GM12892 (cell line): Measurements from ENCODE around the gene EPN3.

ENCODE experiments used
- DNase-seq: peaks from one replicate; pipeline ENCODE4 v3.0.0; 2011; ENCODE audit not compliant: insufficient read length
- FAIRE-seq: peaks from 2 replicates; lab custom pipeline; 2011; peaks lifted over from hg19 to GRCh38; lab: Jason Lieb, UNC
- POLR2A ChIP-seq: IDR thresholded peaks from 2 replicates; pipeline ENCODE4 v1.6.1; 2011; ENCODE audit warnings: low read depth, low read length, control low read depth
- POLR2AphosphoS5 ChIP-seq: IDR thresholded peaks from 2 replicates; pipeline ENCODE4 v1.6.1; 2011; ENCODE audit warnings: low read depth, low read length, control low read depth
- TAF1 ChIP-seq: IDR thresholded peaks from 2 replicates; pipeline ENCODE4 v1.6.1; 2011; ENCODE audit warnings: low read depth, mild to moderate bottlenecking, control low read depth, low read length, borderline replicate concordance

The EPN3 gene

DNA sequence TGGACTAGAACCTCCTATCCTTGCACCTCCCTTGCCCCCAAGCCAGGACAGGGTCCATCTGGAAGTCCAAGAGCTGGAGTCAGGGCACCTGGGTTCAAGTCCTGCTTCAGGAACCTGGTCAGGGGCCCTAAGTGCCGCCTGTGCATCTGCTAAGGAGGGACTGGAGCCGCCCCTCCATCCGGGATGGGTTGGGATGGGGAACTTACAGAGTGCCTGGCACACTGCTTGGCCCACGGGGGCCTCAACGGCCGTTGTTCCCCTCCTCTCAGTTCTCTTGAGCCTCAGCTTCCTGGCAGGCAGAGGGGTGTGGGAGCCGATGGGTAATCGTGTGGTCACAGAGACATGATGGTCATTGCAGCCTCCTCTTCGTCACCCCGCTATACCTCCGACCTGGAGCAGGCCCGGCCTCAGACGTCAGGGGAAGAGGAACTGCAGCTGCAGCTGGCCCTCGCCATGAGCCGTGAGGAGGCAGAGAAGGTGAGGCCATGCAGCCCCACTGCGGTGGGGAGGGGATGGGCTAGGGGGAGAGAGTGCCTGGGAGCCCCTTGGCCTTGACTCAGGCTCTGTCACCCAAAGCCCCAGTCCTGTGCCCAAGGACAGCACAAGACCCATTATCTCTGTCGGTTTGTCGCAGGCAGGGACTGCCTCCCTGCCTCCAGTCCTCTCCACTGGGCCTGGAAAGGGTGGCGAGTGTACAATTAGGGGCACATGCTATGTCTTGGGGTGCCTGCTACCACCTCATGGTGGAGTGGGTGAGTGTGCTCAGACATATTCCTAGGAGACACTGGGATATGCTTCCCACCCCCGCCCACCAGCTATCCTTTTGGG lies 5.4 kb downstream of the EPN3 start:
- DNase-seq (no peak), FAIRE-seq (no peak)
- TF ChIP-seq POLR2AphosphoS5, result no peak

DNA sequence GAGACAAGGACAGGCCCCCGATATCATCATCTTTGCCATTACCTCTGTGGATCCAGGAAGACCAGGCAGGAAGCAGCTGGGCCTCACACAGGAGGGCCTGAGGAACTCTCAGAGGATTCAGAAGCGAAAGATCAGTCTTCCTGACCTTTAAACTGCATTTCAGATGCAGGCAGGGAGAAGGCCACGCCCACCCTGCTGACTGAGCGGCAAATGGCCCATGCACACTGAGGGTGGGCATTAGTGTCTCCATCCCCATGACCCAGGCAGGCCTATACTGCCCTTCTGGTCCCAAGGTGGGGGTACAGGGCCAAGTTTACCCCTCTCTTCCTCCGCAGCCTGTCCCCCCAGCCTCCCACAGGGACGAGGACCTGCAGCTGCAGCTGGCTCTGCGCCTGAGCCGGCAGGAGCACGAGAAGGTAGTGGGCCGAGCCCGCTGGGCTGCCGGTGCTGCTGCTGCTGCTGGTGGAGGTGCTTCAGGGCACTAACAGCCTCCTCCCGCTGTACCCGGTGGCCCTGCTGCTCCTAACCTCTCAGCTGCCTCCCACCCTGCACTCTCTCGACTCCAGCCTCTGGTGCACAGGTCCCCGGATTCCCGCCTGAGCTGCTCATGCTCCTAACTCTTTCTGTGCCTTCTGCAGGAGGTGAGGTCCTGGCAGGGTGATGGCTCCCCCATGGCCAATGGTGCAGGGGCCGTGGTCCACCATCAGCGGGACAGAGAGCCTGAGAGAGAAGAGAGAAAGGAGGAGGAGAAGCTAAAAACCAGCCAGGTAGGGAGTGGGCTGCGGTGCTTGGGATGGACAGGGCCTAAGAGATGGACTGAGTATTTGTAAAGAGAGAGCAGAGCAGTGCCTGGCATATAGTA lies 6.2 kb downstream of the EPN3 start:
- no peak for FAIRE-seq
- no peak for TF ChIP-seq TAF1
- no peak for TF ChIP-seq POLR2A
- TF ChIP-seq POLR2AphosphoS5, result no peak

DNA sequence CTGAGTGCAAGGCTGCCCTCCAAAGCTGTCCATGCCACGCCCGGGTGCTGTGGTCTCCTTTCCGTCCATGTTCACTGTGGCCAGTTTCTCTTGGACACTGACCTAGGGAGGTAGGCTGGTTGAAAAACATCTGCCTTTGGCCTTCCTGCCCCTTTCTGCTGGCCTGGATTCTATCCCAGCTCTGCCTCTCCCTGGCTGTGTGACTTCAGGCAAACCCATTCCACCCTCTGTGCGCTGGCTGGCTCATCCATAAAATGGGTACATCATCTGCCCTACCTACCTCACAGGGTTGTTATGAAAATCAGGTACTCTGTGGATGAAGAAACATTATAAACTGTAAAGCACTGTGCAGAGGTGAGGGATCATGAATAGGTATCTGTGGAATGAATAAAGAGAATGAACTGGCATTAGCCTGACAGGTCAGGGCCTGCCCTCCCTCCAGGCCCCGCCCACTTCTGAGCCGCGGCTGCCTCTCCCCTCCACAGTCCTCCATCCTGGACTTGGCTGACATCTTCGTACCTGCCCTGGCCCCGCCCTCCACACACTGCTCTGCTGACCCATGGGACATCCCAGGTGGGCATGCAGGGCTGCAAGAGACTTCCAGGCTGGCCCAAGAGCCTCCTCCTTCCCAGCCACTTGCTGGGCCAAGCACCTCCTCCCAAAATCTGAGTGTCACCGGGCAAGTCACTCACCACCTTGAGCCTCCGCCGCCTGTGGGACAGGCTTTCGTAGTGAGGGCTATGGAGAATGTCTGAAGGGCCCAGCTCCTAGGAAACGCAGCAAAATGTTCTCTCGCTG lies 7.4 kb downstream of the EPN3 start:
- TF ChIP-seq TAF1 (no peak), POLR2AphosphoS5 (no peak), POLR2A (no peak)
- no peak for DNase-seq
- FAIRE-seq, result no peak

More for the DNA sequence above, 6.2 kb downstream of the EPN3 start:
- no peak for DNase-seq

DNA sequence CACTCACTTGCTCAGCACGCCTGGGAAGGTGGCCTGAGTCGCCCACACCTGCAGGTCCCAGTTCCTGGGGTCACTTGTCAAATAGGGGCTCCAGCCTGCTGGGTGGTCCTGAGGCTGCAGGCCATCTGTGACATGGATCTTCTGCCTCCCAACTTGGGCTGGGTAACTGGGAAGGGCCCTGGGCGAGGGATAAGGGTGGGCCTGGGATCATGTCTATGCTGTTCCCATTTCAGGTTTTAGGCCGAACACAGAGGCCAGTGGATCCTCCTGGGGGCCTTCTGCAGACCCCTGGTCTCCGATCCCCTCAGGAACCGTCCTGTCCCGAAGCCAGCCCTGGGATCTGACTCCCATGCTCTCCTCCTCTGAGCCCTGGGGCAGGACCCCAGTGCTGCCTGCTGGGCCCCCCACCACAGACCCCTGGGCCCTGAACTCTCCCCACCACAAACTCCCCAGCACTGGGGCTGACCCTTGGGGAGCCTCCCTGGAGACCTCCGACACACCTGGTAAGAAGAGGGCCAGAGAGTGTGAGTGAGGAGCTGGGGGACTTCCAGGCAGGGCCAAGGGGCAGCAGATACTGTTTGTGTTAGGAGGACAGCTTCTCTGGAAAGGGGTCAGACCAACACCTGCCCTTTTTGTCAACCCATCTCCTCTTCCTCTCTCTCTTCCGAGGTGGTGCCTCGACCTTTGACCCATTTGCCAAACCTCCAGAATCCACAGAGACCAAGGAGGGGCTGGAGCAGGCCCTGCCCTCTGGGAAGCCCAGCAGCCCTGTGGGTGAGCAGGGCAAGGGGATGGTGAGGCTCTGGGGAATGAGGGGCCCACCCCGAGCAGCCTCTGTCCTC lies 8.2 kb downstream of the EPN3 start:
- DNase-seq, result no peak
- no peak for FAIRE-seq
- TF ChIP-seq TAF1, result no peak
- no peak for TF ChIP-seq POLR2AphosphoS5
- no peak for TF ChIP-seq POLR2A

DNA sequence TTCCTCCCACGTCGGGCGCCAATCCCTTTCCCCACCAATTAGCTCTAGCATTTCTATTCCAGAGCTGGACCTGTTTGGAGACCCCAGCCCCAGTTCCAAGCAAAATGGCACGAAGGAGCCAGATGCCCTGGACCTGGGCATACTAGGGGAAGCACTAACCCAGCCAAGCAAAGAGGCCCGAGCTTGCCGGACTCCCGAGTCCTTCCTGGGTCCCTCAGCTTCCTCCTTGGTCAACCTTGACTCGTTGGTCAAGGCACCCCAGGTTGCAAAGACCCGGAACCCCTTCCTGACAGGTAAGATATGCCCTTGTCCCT lies 8.8 kb downstream of the EPN3 start:
- TF ChIP-seq TAF1, result no peak
- TF ChIP-seq POLR2A, result no peak
- no peak for TF ChIP-seq POLR2AphosphoS5
- DNase-seq (no peak), FAIRE-seq (no peak)

DNA sequence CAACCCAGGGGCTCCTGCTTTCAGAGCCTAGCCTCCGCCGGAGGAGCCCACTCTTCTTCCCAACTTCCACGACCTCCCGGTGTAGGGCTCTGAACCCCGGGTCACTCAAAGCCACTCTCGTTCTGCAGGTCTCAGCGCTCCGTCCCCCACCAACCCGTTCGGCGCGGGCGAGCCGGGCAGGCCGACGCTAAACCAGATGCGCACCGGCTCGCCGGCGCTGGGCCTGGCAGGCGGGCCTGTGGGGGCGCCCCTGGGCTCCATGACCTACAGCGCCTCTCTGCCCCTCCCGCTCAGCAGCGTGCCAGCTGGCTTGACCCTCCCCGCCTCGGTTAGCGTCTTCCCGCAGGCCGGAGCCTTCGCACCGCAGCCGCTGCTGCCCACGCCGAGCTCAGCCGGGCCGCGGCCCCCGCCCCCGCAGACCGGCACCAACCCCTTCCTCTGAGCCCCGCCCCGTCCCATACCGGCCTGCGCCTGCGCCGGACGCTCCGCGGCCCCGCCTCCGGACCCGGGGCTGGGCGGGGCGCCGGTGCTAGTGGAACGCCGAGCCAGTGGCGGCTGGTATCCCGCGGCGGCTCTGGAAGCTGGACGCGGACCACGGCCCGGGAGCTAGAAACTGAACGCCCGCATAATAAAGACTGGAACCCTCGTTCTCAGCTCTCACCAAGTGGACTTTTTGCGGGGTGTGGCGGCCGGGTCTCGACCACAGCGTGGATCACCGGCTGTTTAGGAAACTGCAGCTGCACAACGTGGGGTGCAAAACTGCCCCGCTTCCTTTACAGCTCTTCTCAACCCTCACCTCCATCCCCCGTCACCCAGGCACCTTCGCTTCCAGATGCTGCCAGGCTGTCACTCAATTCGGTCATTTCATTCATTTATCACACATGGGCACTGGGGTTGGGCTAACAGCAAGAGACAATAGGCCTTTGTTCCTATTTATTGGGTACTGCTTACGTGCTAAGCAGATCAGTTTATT lies 9.5 kb downstream of the EPN3 start:
- FAIRE-seq (peak; percentile 97), DNase-seq (peak; percentile 99)
- TF ChIP-seq POLR2AphosphoS5 (no peak), TAF1 (no peak), POLR2A (no peak)

DNA sequence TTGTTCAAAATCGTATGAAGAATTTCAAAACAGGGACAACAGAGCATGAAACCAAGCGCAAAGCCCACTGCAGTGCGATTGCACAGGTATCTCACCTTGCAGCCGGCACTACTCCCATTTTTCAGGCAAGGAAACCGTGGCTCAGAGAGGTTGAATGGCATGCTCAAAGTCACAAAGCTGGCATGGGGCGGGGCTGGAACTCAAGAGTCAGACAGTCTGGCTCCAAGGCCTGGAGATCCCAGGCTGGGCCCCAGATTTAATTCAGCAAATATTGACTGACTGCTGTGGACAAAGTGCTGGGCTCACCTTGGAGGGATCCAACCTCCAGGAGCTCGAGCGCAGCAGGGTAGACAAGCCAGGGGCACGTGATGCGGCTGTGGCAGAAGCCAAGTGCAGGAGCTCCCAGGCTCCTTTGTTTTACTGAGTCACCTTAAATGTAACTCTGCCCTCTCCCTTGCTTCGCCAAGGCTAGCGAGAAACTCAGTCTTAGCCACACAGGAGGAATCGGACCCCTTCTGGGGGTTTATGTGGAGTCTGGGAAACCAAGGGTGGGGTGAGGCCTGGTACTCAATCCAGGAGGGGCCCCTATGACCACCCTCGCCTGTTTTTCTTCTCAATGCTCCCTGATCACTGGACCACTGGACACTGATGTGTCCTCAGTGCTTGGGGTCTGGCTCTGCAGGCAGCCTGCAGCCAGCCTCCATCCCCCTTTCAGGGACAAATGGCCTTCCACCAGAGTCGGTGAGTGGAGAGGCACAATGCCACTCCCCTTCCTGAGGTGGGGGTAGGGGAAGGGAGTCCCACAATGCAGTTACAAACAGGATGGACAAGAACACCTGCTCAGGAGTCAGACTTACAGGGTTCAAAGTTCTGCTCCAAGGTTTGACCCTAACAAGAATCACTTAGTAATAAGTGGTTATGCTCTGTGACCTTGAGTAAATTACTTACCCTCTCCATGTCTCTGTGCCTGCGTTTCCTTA lies 10.6 kb downstream of the EPN3 start:
- no peak for DNase-seq
- TF ChIP-seq POLR2AphosphoS5 (no peak), POLR2A (no peak), TAF1 (no peak)
- FAIRE-seq, result no peak

DNA sequence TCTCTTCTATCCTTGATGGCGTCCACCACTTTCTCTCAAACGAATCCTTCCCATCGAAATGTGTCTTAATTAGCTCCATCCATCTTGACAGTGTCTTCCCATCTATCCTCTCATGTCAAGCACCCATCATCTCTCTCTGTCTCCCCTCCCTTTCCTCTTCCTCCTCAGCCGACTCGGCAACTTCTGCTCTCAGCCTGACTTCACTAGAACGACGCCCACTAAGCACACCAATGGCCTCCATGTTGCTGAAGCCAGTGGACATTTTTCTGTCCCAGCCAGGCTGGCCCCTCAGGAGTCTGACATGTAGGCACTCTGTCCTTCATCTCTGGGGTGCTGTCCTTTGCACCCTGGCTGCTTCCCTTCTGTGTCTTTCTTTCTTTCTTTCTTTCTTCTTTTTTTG lies 12.0 kb downstream of the EPN3 start:
- DNase-seq, result no peak
- FAIRE-seq, result no peak
- TF ChIP-seq POLR2AphosphoS5 (no peak), TAF1 (no peak)

DNA sequence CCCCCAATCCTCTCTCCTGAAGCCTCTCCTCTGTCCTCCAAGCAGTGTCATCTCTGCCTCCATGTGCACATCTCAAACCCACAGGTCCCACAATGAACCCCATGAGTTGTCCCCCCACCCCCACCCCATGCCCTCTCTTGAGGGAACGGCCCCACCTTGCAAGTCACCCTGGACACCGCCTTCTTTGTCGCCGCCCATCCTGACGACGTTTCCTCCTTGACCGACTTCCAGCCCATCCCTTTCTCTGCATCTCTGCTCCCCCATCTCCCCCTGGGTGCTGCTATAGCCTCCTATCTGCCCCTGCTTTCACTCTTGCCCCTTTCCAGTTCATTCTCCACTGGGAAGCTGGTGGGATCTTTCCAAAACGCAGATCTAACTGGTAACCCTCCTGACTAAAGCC lies 12.8 kb downstream of the EPN3 start:
- FAIRE-seq (no peak), DNase-seq (no peak)
- TF ChIP-seq POLR2A (no peak), TAF1 (no peak)
